IPS-18a (cell line): ENCODE results near the gene SLC25A28.
"Not testable (repeated sequence)": the region's sequence is repeated elsewhere in the genome, so short reads cannot be mapped to it uniquely, and the experiment has no call there.

Experiments used
- H3K27ac ChIP-seq: one replicate; pipeline ENCODE4 v1.5.1; 2013; ENCODE audit warnings: low read length
- H3K27me3 ChIP-seq: one replicate; pipeline ENCODE4 v1.6.1; 2013; ENCODE audit warnings: mild to moderate bottlenecking, low read length; ENCODE audit not compliant: control insufficient read depth, insufficient read depth
- H3K36me3 ChIP-seq: one replicate; pipeline ENCODE4 v1.6.1; 2013; ENCODE audit warnings: low read depth, low read length; ENCODE audit not compliant: control insufficient read depth
- H3K4me1 ChIP-seq: one replicate; pipeline ENCODE4 v1.6.1; 2013; ENCODE audit warnings: low read depth, low read length; ENCODE audit not compliant: control insufficient read depth
- H3K4me3 ChIP-seq: one replicate; pipeline ENCODE4 v1.5.1; 2013; ENCODE audit warnings: low read length
- H3K9ac ChIP-seq: one replicate; pipeline ENCODE4 v1.6.1; 2013; ENCODE audit warnings: mild to moderate bottlenecking, low read length, moderate library complexity
- H3K9me3 ChIP-seq: one replicate; pipeline ENCODE4 v1.6.1; 2013; ENCODE audit warnings: low read depth, low read length; ENCODE audit not compliant: control insufficient read depth

SLC25A28 gene

GRCh38 chr10:99604862-99605261 lies 15.4 kb downstream of the SLC25A28 start:
- no peaks in the 10 kb centered on the region for H3K36me3 ChIP-seq
- no peak overlapping the region for H3K9ac ChIP-seq
- no peaks in the 10 kb centered on the region for H3K9me3 ChIP-seq
- peaks cover 4% of the 10 kb centered on the region for H3K4me1 ChIP-seq
- H3K27me3 ChIP-seq = no peaks in the 10 kb centered on the region
- H3K4me3 ChIP-seq = no peak overlapping the region
- H3K27ac ChIP-seq = no peak overlapping the region

GRCh38 chr10:99598781-99599509 lies 21.3 kb downstream of the SLC25A28 start:
- Histone ChIP-seq H3K27ac (no peak overlapping the region), H3K27me3 (peaks cover 11% of the 10 kb centered on the region), H3K4me3 (no peak overlapping the region), H3K9me3 (no peaks in the 10 kb centered on the region), H3K9ac (no peak overlapping the region), H3K36me3 (no peaks in the 10 kb centered on the region), H3K4me1 (peaks cover 4% of the 10 kb centered on the region)

- Histone ChIP-seq H3K9me3 (no peaks in the 10 kb centered on the region), H3K27me3 (peaks cover 11% of the 10 kb centered on the region), H3K4me3 (no peak overlapping the region), H3K36me3 (no peaks in the 10 kb centered on the region), H3K9ac (no peak overlapping the region), H3K4me1 (peaks cover 4% of the 10 kb centered on the region), H3K27ac (no peak overlapping the region)
Observed at GRCh38 chr10:99598011-99598410, 22.2 kb downstream of the SLC25A28 start.

GRCh38 chr10:99596708-99597107 lies 23.5 kb downstream of the SLC25A28 start:
- H3K4me3 ChIP-seq, H3K4me1 ChIP-seq, H3K27ac ChIP-seq, H3K9me3 ChIP-seq, H3K9ac ChIP-seq, H3K36me3 ChIP-seq: not testable (repeated sequence)
- H3K27me3 ChIP-seq = peaks cover 11% of the 10 kb centered on the region

- Histone ChIP-seq H3K4me1 (peaks cover 4% of the 10 kb centered on the region), H3K27me3 (peaks cover 11% of the 10 kb centered on the region), H3K36me3 (no peaks in the 10 kb centered on the region), H3K9me3 (no peaks in the 10 kb centered on the region), H3K4me3 (no peak overlapping the region), H3K9ac (no peak overlapping the region), H3K27ac (no peak overlapping the region)
Observed at GRCh38 chr10:99595770-99596465, 24.3 kb downstream of the SLC25A28 start.

GRCh38 chr10:99595236-99595635 lies 25.0 kb downstream of the SLC25A28 start:
- Histone ChIP-seq H3K27me3 (peaks cover 11% of the 10 kb centered on the region), H3K27ac (no peak overlapping the region), H3K9me3 (no peaks in the 10 kb centered on the region), H3K9ac (no peak overlapping the region), H3K36me3 (no peaks in the 10 kb centered on the region), H3K4me3 (no peak overlapping the region), H3K4me1 (peaks cover 4% of the 10 kb centered on the region)

GRCh38 chr10:99593312-99593711 lies 26.9 kb downstream of the SLC25A28 start:
- Histone ChIP-seq H3K9ac (no peak overlapping the region), H3K27ac (no peak overlapping the region), H3K9me3 (no peaks in the 10 kb centered on the region), H3K27me3 (peaks cover 3% of the 10 kb centered on the region), H3K4me1 (no peaks in the 10 kb centered on the region), H3K4me3 (no peak overlapping the region), H3K36me3 (no peaks in the 10 kb centered on the region)

- no peaks in the 10 kb centered on the region for H3K36me3 ChIP-seq
- H3K4me1 ChIP-seq = no peaks in the 10 kb centered on the region
- H3K4me3 ChIP-seq = no peak overlapping the region
- no peak overlapping the region for H3K9ac ChIP-seq
- no peaks in the 10 kb centered on the region for H3K9me3 ChIP-seq
- no peaks in the 10 kb centered on the region for H3K27me3 ChIP-seq
- H3K27ac ChIP-seq = no peak overlapping the region
Observed at GRCh38 chr10:99590799-99591198, 29.4 kb downstream of the SLC25A28 start.

- H3K27ac ChIP-seq = no peak overlapping the region
- no peak overlapping the region for H3K4me3 ChIP-seq
- H3K9me3 ChIP-seq = no peaks in the 10 kb centered on the region
- no peaks in the 10 kb centered on the region for H3K36me3 ChIP-seq
- no peak overlapping the region for H3K9ac ChIP-seq
- H3K27me3 ChIP-seq = no peaks in the 10 kb centered on the region
- H3K4me1 ChIP-seq = peaks cover 4% of the 10 kb centered on the region
Observed at GRCh38 chr10:99583687-99584086, 36.6 kb downstream of the SLC25A28 start.

GRCh38 chr10:99582255-99582770 lies 37.9 kb downstream of the SLC25A28 start:
- no peak overlapping the region for H3K4me3 ChIP-seq
- peaks cover 4% of the 10 kb centered on the region for H3K4me1 ChIP-seq
- H3K9me3 ChIP-seq = no peaks in the 10 kb centered on the region
- no peak overlapping the region for H3K9ac ChIP-seq
- no peaks in the 10 kb centered on the region for H3K27me3 ChIP-seq
- H3K27ac ChIP-seq = no peak overlapping the region
- H3K36me3 ChIP-seq = no peaks in the 10 kb centered on the region

GRCh38 chr10:99579971-99580370 lies 40.3 kb downstream of the SLC25A28 start:
- Histone ChIP-seq H3K9me3 (no peaks in the 10 kb centered on the region), H3K27me3 (no peaks in the 10 kb centered on the region), H3K4me1 (peaks cover 4% of the 10 kb centered on the region), H3K36me3 (no peaks in the 10 kb centered on the region), H3K9ac (no peak overlapping the region), H3K27ac (no peak overlapping the region), H3K4me3 (no peak overlapping the region)

- Histone ChIP-seq H3K4me3 (no peak overlapping the region), H3K27ac (no peak overlapping the region), H3K27me3 (no peaks in the 10 kb centered on the region), H3K36me3 (no peaks in the 10 kb centered on the region), H3K9ac (no peak overlapping the region), H3K4me1 (peaks cover 3% of the 10 kb centered on the region), H3K9me3 (no peaks in the 10 kb centered on the region)
Observed at GRCh38 chr10:99573790-99574189, 46.4 kb downstream of the SLC25A28 start.
